ENCODE data around the gene TRMT44.
"Not testable (repeated sequence)": the region's sequence is repeated elsewhere in the genome, so short reads cannot be mapped to it uniquely, and the experiment has no call there.

DNA sequence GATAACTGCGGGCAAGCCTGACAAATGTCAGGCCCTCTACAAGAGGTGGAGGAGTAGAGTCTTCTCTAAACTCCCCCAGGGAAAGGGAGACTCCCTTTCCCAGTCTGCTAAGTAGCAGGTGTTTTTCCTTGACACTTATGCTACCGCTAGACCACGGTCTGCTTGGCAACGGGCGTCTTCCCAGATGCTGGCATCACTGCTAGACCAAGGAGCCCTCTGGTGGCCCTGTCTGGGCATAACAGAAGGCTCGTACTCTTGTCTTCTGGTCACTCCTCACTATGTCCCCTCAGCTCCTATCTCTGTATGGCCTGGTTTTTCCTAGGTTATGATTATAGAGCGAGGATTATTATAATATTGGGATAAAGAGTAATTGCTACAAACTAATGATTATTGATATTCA lies 33.7 kb upstream of the TRMT44 start:
- TF ChIP-seq POLR2A (IDR thresholded peaks at IDR 0.05), result not testable (repeated sequence)
- TF ChIP-seq, protein P1, sequence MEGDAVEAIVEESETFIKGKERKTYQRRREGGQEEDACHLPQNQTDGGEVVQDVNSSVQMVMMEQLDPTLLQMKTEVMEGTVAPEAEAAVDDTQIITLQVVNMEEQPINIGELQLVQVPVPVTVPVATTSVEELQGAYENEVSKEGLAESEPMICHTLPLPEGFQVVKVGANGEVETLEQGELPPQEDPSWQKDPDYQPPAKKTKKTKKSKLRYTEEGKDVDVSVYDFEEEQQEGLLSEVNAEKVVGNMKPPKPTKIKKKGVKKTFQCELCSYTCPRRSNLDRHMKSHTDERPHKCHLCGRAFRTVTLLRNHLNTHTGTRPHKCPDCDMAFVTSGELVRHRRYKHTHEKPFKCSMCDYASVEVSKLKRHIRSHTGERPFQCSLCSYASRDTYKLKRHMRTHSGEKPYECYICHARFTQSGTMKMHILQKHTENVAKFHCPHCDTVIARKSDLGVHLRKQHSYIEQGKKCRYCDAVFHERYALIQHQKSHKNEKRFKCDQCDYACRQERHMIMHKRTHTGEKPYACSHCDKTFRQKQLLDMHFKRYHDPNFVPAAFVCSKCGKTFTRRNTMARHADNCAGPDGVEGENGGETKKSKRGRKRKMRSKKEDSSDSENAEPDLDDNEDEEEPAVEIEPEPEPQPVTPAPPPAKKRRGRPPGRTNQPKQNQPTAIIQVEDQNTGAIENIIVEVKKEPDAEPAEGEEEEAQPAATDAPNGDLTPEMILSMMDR (IDR thresholded peaks at IDR 0.05), result peak in 3 of 4 experiments; percentile 32 to 57 (median 57)

All from prostate gland (tissue), 2 donors.